HG03520 (cell line): ENCODE measurements around the gene AASDHPPT.
A peak's percentile ranks its signal among the peaks of the same experiment; 100 is the strongest.
"Not testable (repeated sequence)": the region's sequence is repeated elsewhere in the genome, so short reads cannot be mapped to it uniquely, and the experiment has no call there.

ENCODE experiments used
- ATAC-seq: cut with Tn5 transposase; IDR thresholded peaks from one replicate; pipeline ENCODE4 v1.9.1; 2021; ENCODE audit warnings: mild to moderate bottlenecking, moderate library complexity; ENCODE audit not compliant: unreplicated experiment

AASDHPPT gene, protein sequence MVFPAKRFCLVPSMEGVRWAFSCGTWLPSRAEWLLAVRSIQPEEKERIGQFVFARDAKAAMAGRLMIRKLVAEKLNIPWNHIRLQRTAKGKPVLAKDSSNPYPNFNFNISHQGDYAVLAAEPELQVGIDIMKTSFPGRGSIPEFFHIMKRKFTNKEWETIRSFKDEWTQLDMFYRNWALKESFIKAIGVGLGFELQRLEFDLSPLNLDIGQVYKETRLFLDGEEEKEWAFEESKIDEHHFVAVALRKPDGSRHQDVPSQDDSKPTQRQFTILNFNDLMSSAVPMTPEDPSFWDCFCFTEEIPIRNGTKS

DNA sequence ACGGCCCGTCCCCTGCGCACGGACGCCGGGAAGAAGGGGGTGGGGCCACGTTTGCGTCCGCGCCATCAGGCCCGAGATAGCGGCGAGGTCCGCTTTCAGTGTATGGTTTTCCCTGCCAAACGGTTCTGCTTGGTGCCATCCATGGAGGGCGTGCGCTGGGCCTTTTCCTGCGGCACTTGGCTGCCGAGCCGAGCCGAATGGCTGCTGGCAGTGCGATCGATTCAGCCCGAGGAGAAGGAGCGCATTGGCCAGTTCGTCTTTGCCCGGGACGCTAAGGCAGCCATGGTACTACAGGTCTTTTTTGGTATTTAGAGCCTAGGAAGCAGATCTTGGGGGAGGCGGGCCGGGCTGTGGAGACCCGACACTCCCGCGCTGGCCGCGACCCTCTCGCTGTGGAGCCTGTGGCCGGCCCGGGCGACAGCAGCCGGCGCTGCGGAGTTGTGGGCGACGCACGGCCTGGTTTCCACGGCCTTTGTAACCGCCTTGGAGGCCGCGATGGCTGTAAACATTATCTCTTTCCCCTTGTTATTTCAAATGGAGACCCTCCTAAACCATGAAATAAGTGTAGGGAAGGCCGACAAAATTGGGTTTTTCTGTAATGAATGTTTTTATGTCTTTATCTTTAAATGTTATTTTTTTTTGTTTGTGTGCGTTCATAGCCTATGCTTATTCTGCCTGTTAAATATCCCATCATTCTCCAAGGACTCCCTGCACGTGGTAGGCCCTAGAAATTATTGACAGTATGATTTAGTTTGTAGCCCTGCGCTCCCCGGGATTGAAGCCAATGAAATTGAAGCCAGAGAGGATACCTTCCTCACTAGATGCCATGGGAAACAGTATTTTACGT is at the start of gene AASDHPPT:
Gene AASDHPPT, plus strand, starts transcription at position 54 of the 847 bp plus-strand sequence. Its CDS starts 49 bp downstream, at position 103.
- ATAC-seq: peak; percentile 17

DNA sequence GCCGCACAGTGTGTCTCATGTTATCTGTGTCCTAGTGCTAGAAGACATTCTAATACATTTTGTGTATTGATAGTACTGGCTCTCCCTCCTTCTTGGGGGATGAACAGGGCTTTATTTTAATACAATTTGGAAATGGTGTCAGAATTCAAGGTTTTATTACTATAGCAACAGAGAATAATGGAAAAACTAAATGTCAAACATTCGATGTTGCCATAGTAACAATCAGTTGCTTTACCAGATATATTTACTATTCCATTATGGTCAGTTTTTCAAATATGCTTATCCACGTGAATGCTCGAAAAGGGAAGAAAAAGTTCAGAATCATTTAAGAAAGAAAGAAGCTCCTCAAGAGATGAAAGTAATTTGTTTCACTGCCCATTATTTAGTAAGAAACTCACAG is 46.9 kb upstream of the AASDHPPT start:
- ATAC-seq: no peak

DNA sequence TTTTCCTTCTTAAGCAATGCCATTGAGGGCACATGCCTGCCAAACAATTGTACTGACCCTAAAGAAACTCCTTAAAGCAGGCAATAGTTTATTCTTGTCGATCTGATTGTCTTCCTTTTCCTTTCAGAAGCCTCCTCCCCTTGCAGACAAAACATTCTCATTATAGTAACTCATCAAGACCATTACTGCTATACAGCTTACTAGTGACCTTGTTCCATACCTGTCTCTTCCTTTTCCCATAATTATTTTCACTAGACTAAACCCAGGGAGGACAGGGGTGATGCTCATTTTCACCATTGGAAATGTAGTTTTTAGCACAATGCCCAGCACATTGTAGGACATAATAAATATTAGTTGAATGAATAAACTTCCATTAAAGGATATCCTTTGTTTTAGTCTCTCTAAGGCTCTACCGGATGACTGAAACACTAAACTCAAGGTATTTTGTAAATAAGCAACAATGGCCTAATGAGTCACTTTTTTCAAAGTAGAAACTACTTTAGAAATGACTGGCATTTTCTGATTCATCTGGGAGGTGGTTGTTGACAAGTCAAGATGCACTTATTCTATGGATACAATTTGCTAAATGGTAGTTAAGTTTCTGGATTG is 46.2 kb upstream of the AASDHPPT start:
- ATAC-seq: peak; percentile 65

DNA sequence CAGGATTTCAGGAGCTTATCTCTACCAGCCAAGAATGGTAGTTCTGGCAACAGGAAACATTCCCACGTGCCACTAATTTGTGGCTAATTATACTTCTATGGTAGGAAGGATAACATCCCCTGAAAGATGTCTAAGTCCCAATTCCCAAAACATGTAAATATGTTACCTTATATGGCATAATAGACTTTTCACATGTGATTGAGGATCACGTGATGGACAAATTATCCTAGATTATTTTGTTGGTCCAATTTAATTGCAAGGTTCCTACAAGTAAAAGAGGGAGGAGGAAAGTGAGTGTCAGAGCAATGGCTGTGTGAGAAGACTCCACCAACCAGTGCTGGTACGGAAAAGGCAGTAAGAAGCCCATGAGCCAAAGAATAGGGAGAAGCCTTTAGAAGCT is 45.5 kb upstream of the AASDHPPT start:
- ATAC-seq: no peak

DNA sequence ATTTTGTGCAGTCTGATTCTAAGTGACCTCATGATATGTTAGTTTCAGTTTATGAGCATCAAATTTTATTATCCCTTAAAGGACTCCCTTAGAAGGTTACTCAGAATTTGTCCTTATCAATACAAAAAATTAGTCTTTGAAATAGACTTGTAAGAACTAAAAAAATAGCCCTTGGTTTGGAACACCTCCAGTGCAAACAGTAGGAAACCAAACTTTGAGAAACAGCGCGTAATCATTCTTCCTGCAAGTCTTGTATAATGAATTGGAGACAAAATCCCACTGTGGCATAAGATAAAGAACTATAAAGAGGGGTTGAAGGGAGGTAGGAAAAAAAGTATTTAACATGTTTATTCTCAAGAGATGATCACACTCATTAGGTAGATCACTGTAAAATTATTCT is 44.6 kb upstream of the AASDHPPT start:
- no peak for ATAC-seq

DNA sequence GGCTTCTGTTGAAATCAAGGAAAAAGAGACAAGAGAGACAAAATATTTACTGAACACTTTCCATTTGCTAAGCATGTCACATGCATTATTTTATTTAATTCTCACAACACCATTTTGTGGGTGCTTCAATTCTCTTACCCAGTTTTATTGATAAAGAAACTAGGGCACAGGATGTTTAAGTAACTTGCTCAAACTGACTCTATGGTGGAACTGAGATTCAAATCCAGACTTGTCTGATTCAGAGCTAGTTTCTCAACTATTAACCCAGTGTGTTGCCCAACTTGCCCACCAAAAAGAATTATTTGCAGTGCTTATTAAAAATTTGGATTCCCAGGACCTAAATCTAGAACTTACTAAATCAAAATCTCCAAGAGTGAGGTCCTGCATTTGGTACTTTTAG is 33.9 kb upstream of the AASDHPPT start:
- no peak for ATAC-seq

DNA sequence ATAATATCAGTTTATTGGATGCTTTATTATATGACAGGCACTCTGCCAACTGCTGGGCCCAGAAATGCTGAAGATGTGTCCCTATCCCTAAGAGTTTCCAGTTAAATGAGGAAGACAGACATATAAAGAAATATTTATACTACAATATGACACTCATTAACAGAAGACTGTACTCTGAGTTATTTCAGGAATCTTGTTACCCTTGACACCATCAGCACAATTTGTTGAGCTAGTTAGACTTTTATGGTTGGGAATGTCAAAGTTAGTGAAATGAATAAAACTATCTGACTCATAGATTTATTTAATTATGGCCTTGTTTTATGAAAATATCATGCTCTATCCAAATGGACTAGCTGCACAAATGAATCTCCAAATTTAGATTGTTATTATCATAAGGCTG is 29.8 kb upstream of the AASDHPPT start:
- no peak for ATAC-seq

DNA sequence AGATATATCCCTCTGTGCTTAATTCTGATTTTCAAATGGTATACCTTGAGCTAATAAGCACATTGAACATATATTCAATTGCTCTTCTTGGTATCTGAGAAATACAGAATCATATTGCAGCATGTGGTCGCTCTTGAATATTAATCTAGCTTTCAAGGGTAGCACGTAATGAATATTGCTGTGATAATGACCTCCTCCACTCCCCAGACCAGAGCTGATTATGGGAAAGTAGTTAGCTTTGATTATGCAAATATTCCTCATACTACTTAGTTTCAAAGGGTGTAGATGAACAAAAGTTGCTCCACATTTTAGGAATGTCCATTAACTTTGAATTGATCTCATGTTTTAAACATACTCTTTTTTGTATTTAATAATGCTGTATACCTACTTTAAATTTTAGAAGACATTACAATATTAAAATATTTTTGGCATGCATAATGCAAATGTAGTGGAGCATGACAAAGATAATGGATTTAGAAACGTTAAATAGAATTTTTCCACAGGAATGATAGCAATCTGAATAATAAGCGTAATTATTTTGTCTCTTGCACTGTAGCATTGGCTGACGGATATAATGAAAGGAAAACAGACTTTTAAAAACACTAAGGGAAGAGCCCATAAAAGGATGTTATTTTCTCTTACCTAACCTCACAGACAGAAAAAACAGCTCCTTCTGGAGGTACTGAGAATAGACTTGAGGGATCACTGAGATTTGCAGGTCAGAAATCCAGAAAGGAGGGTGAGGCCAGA is 27.6 kb upstream of the AASDHPPT start:
- ATAC-seq: no peak

DNA sequence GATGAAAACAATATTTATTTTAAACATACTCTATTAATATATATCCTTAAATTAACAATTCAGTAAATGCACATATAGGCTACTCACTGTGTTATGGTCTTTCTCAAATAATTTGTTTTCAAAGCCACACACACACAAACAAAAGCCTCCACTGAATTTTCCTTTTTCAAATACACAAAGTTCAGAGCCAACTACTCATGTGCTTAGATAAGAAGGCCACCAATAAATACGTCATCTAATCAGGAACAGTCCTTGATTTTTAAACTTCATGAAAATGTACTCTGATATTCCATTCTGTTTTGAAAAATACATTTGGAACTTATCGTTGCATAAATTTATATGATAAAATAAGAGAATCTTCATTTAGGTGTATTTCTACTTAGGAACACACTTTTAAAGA is 26.4 kb upstream of the AASDHPPT start:
- no peak for ATAC-seq

DNA sequence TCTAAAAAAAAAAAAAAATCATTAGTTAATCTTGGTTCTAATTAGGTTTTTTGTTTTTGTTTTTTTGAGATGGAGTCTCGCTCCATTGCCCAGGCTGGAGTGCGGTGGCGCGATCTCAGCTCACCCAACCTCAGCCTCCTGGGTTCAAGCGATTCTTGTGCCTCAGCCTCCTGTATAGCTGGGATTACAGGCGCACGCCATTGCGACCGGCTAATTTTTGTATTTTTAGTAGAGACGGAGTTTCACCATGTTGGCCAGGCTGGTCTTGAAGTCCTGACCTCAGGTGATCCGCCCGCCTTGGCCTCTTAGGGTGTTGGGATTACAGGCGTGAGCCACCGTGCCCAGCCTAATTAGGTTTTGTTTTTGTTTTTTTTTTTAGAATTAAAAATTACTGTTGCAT is 19.1 kb upstream of the AASDHPPT start:
- ATAC-seq: not testable (repeated sequence)

DNA sequence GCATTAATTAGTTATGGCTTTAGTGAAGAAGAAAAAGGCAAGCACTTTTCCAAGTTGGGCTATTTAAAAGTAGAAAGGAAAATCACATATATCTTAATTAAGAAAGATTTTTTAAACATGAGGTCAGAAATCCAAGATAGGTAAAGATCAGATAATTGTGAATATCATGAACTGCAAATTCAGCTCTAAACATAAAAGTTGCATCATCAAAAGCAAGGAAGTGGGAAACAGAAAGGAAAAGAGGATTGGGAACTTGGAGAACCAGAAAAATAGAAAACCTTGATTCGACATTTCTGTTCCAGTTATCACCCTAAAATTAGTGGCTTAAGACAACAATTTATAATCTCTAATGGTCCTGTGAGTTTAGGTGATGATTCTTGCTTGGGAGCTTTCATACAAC is 17.8 kb upstream of the AASDHPPT start:
- no peak for ATAC-seq

DNA sequence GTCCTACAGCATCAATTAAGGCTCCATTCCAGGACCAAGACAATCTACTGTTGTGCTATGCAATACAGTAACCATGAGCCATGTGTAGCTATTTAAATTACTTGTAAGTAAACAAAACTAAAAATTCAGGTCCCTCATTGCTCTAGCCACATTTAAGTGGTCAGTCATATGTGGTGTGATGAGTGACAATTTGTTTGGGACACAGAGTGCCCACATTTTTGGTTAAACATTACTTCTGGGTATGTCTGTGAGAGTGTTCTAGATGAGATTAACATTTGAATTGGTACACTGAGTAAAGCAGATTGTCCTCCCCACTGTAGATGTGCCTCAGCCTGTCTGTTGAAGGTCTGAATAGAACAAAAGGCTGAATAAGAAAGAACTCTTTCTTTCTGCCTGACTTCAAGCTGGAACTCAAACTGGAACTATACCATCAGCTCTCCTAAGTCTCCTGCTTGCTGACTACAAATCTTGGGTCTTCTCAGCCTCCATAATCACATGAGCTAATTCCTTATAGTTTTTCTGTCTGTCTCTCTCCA is 16.1 kb upstream of the AASDHPPT start:
- no peak for ATAC-seq

DNA sequence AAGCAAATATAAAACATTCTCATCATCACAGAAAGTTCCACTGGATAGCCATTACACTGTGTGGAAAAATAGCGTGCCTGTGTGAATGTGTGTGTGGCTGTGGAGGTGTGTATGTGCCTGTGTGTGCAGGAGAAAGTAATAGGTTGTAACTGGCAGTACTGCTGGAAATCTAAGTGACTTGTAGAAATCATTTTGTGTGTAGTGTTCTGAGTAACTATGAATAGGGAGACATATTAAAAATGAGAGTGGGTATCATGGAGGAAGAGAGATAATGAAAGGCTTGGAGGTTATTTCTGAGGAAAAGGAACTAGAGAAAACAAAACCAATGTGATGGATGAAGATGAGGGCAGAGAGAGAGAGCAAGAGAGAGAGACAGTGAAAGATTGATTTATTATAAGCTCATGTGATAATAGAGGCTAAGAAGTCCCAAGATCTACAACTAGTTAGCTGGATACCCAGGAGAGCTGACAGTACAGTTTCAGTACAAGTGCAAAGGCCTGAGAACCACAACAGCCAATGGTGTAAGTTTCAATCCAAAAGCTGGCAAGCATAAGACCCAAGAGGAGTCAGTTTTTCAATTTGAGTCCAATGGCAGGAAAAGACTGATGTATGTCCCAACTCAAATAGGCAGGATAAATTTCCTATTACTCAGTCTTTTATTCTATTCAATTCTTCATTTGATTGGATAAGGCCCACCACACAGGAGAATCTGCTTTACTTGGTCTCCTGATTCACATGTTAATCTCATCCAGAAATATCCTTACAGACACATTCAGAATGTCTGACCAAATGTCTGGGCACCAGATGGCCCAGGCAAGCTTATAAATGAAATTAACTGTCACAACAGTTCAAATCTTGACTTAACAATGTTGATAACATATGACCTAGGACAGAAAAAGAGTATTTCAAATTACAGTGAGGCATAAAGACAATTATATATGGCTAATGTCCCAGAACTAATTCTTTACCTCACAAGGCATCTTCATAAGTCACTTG is 15.2 kb upstream of the AASDHPPT start:
- no peak for ATAC-seq

DNA sequence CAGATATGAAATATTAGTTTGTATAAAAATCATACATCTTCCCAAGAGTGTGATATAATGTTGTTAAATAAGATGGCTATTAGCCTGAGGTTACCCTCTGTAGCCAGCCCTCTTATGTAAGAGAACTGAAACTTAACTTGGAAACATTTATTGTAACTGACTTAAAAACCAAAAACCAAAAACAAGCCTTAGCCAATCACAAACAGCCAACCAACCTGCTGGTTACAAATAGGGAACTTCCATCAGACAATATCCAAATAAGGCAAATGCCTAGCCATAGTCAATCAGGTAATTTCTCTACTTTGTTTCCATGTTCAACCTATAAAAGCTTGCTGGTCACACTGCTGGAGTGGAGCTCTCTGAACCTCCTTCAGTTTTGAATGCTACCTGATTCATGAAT is 14.5 kb upstream of the AASDHPPT start:
- peak; percentile 77 for ATAC-seq

DNA sequence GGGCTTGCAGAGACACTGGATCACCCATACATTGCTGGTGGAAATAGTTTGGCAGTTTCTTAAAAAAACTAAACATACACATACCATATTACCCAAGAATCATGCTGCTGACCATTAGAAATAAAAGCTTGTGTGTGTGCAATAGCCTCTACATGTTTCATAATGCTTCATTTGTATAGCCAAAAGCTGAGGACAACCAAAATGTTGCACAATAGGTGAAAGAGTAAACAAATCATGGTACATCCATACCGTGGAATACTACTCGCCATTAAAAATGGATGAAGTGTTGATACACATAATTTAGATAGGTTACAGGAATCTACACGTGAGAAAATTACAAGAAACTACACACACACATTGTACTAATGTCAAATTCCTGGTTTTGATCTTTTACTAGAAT is 6.9 kb upstream of the AASDHPPT start:
- ATAC-seq: no peak

DNA sequence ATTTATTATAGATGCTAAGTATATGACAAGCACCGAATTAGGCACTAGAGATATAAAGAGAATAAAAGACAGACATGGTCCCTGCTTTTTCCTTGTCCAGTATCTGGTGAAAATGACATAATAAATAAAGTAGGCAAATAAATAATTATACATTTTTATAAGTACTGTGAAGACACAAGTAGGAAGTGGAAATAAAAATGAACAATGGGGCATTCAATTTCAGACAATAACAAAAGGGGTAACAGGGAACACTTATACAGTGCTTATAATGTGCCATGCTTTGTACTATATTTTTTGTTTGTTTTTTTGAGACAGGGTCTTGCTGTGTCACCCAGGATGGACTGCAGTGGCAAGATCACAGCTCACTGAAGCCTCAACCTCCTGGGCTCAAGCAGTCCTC is 4.7 kb upstream of the AASDHPPT start:
- ATAC-seq: no peak

DNA sequence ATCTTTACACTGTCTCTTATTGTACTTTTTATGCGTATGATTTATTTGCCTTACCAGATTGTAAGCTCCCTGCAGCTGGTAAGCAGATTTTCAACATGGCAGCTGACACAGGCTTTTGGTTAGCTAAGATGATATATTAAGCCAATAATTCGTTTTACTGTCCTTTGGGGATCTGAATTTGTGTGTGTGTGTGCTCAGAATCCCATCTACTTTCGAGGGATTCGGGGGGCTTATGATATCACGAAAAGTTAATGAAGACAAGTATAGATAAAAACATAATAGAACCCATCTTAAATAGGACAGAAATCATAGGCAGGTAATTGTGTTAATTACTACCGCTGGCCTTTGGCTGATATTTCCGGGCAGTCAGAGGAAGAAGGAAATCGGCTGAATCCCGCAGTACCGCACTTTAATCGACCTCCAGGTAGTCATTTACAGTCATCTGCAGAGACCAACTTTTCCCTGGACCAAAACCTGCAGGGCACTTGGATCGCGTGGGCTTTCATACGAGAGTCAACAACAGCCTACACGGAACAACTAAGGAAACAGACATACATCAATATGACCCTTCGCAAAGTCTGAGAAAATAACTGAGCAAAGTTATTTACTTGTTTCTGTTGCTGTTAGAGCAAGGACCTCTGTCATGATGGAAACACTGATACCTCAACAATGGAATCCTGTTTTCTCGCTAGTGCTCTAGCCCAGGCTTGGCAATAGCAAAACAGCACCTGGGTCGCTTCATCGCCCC is 1.1 kb upstream of the AASDHPPT start:
- peak; percentile 0 for ATAC-seq

DNA sequence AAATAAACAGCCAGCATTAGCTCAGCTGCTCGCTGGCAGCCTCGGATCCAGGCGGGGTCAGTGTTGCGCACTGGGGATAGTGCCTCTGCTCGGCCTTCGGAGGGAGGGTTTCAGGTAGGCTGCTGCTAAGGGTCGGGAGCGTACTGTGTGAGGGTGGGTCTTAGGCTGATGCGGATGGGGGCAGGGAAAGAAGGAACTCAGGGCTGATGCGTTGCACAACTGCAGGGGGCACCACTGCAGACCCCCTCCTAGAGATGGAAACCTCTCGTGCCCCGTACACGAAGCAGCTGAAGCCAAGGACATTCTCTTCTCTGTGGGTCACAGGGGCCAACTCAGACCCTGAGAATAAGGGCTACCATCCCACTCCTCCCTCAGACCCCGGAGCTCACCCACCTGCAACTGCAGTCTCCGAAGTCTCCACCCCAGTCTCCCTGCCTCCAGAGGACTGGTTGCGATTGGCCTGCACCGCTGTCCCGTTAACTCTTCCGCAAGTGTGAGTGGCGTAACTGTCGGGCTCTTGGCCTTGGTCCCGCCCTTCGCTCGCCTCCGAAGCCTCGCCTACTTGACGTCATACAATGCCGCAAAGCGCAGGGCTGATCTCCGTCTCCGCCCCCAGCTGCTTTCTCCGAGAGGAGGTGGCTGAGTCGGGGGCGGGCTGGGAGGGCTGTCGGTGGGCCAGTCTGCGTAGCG is 398 bp upstream of the AASDHPPT start, which contains the start of gene KBTBD3:
Gene KBTBD3, minus strand, starts transcription at position 429 of the 690 bp plus-strand sequence. CDS start 18,250 bp downstream, outside the sequence.
- ATAC-seq: peak; percentile 94
